ENCODE results near the gene ZBTB43.

ZBTB43 gene

DNA sequence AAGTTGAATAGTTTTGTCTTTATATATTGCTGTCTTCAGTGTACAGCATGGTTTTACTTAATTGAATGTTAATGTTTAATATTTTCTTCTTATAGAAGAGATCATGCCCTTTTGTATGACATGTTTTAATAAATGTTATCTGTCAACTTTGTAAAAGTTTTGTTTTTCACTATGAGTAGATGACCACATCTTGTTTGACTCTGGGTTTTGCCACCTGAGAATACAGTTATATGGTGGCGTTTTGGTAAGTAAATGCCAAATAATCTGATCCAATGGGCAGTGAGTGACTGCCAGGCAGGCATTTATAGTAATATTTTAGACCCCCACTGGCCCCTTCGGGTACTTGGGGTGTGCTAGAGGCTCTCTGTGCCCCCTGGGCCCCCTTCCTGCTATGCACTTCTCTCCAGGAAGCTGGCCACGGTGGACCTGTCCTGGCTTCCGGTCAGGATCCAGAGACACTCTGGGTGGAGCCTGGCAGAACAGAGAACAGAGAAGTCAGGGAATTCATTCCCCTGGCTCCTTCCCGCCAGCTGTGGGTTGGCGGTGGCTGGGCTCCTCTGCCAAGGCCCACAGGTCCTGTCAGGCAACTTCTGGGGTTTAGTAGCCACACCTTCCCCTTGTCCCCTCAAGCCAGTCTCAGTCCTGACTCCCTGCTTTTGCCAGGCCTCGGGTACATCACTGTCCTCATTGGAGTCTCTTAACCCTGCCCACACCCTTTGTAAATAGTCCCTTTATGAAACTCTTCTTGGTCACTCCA, 33.4 kb downstream of the ZBTB43 start:
- DNase-seq (ENCODE audit: insufficient read length, low spot score): no peak
- no peak for FAIRE-seq
- TF ChIP-seq, protein P1, sequence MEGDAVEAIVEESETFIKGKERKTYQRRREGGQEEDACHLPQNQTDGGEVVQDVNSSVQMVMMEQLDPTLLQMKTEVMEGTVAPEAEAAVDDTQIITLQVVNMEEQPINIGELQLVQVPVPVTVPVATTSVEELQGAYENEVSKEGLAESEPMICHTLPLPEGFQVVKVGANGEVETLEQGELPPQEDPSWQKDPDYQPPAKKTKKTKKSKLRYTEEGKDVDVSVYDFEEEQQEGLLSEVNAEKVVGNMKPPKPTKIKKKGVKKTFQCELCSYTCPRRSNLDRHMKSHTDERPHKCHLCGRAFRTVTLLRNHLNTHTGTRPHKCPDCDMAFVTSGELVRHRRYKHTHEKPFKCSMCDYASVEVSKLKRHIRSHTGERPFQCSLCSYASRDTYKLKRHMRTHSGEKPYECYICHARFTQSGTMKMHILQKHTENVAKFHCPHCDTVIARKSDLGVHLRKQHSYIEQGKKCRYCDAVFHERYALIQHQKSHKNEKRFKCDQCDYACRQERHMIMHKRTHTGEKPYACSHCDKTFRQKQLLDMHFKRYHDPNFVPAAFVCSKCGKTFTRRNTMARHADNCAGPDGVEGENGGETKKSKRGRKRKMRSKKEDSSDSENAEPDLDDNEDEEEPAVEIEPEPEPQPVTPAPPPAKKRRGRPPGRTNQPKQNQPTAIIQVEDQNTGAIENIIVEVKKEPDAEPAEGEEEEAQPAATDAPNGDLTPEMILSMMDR (IDR thresholded peaks at IDR 0.05; ENCODE audit: insufficient read depth, missing control alignments): no peak

- FAIRE-seq (no peak), DNase-seq (ENCODE audit: insufficient read length, low spot score) (no peak)
- TF ChIP-seq, protein P1 (IDR thresholded peaks at IDR 0.05; ENCODE audit: insufficient read depth, missing control alignments): no peak
These were observed 34.1 kb downstream of the ZBTB43 start for GRCh38 chr9:126838895-126839294.

- DNase-seq (ENCODE audit: insufficient read length, low spot score): no peak
- no peak for FAIRE-seq
- TF ChIP-seq, protein P1 (IDR thresholded peaks at IDR 0.05; ENCODE audit: insufficient read depth, missing control alignments): no peak
These were observed 34.5 kb downstream of the ZBTB43 start for GRCh38 chr9:126839301-126839700.

DNA sequence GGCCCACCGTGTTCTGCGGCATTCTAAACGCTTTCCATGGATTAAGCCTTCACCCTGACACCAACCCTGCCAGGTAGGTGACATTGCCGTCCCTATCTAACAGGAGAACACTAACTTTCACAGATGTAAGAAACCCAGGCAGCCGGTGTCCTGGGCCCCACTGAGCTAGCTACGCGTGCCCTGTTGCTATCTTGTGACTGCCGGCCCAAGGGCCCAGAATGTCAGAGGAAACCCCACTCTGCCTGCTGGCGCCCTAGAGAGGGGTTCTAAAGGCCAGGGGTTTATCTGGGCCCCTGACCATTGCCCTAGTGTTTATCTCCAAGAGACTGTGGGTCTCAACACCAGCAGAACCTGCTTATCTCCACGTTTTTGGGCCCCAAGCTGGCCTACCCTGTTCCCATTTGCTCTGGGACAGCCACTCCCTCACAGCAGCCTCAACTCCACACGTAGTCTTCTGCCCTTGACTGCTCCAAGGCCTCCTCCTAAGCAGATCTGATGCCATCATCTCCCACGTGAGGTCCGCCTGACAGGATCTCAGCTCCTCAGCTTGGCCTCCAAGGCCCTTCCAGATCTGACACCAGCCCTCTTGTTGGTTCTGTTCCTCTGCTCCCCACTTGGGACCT, 37.5 kb downstream of the ZBTB43 start:
- TF ChIP-seq, protein P1 (IDR thresholded peaks at IDR 0.05; ENCODE audit: insufficient read depth, missing control alignments): no peak
- no peak for FAIRE-seq
- no peak for DNase-seq (ENCODE audit: insufficient read length, low spot score)

- DNase-seq (ENCODE audit: insufficient read length, low spot score): no peak
- no peak for FAIRE-seq
- TF ChIP-seq, protein P1 (IDR thresholded peaks at IDR 0.05; ENCODE audit: insufficient read depth, missing control alignments): no peak
These were observed 38.3 kb downstream of the ZBTB43 start for GRCh38 chr9:126842977-126843799.

- TF ChIP-seq, protein P1 (IDR thresholded peaks at IDR 0.05; ENCODE audit: insufficient read depth, missing control alignments): no peak
- DNase-seq (ENCODE audit: insufficient read length, low spot score): no peak
- no peak for FAIRE-seq
These were observed 39.2 kb downstream of the ZBTB43 start for GRCh38 chr9:126844085-126844484.
